ENCODE data around the gene ASPSCR1.

ASPSCR1 gene

DNA sequence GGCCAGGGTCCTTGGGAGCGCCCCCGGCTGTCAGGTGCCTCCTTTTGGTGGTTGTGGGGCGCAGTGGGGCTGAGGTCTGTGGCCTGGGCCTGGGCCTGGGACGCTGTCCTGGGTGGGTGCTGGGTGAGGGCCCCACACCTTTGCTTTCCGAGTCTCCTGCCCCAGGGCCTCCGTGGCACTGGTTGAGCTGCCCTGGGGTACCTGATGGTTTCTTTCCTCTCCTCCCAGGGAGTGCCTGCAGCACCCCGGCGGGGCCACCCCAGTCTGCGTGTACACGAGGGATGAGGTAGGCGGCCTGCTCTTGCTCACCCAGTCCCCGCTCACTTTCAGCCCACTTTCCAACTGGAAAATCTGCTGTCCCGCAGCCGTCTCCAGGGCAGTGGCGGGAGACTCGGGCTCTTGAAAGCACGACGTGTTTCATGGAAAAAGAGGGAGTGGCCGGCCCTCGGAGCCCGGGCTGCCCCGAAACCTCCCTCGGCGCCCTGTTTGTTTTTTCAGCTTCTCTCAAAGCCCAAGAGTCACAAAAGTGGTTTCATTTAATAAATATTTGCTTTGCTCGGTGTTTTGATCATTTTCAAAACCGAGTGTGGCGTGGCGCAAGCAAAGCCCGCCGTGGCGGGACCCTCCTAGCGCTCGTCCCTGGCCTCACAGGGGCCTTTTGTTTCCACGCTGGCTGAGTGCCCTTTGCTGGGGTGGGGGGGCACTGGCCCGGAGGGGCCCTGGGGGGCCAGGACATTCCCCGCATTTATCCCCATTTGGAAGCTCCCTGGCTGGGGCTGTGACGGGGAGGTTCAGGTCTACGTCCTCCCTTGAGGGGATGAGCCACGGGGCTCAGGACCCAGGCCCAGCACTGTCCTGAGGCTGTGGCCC lies 17.4 kb downstream of the ASPSCR1 start:
- no peak for DNase-seq
- in situ Hi-C loops (cut with HindIII; ENCODE audit: low pct_ligation_motif_present, low pct_unique_long_range_greater_than_20kb, low sequenced_read_pairs): no loop called here

DNA sequence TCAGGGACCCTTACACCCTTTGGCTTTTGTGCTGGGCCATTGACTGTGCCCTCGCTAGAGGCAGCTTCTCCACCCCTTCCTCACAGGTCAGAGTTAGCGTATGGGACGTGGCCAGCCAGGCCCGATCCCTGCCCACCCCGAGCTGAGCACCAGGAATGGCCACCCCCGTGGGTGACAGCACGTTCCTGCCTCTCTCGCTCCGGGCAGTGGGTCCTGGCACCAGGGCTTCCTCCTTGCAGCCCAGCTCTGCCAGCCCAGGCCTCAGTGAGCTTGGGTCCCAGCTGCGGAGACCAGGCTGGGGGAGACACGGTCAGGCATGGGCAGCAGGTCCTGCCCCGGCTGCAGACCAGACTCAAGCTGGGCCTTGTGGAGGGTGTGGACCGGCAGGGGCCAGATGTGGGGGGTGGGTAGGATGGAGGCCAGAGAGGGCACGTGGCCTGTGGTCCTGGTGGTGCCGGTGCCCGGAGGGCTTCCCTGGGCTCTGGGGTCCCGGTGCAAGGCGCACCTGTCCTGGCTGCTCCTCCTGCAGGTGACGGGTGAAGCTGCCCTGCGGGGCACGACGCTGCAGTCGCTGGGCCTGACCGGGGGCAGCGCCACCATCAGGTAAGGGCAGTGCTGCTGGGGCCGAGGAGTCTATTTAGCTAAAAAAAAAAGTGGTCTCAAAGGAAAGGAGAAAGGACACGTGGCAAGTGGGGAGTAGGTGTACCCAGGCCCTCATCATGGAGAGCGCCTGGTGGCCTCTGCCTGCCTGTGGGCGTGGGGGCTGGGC lies 18.2 kb downstream of the ASPSCR1 start:
- no peak for DNase-seq
- in situ Hi-C loops (cut with HindIII; ENCODE audit: low pct_ligation_motif_present, low pct_unique_long_range_greater_than_20kb, low sequenced_read_pairs): no loop called here

DNA sequence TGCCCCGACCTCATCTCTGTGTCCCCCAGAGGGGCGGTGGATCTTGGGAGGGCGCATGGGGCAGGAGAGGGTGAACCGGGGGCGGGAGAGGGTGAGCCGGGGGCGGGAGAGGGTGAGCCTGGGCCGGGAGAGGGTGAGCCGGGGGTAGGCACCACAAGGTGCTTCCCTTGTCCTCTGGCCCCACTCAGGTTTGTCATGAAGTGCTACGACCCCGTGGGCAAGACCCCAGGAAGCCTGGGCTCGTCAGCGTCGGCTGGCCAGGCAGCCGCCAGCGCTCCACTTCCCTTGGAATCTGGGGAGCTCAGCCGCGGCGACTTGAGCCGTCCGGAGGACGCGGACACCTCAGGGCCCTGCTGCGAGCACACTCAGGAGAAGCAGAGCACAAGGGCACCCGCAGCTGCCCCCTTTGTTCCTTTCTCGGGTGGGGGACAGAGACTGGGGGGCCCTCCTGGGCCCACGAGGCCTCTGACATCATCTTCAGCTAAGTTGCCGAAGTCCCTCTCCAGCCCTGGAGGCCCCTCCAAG lies 18.9 kb downstream of the ASPSCR1 start:
- no peak for DNase-seq
- in situ Hi-C loops (cut with HindIII; ENCODE audit: low pct_ligation_motif_present, low pct_unique_long_range_greater_than_20kb, low sequenced_read_pairs): no loop called here

DNA sequence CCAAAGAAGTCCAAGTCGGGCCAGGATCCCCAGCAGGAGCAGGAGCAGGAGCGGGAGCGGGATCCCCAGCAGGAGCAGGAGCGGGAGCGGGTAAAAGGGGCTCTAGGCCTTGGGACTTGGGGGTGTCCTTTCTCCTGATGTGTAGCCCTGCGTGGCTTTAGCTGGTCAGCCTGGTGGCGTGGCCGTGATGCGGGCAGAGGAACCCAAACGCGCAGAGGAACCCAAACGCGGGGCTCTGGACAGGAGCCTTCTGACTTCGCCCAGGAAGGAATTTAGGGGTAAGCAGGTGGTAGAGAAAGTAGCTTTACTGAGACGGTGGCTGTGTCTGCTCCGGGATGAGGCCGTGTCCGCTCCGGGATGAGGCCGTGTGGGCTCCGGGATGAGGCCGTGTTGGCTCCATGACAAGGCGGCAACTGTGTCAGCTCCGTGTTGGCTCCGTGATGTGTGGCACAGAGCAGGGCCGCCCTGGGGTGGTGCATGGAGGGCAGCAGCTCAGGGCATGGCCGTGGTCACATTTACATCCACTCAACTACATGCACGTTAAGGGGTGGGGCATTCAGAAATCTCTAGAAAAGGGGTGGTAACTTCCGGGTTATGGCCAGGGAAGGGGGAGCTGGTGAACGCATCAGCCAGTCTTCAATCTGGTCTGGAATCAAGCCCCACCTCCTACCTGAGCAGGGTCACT lies 19.5 kb downstream of the ASPSCR1 start:
- in situ Hi-C loops (cut with HindIII; ENCODE audit: low pct_ligation_motif_present, low pct_unique_long_range_greater_than_20kb, low sequenced_read_pairs): no loop called here
- DNase-seq: no peak

DNA sequence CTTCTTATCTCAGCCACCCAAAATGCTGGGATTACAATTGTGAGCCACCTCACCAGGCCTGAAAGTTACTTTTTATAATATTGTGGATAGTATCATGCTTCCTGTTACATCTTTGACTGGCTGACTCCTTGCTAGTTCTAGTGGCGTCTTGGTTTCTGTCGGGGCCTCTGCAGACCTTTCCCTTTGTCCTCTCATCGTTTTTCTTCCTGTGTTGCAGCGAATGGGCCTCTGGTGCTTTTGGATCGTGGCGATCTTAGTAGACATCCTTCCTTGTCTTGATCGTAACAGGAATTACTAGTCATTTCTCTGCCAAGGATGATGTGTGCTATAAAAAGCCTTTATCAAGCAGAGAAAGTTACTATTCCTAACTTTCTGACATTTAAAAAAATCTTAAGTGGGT lies 20.8 kb downstream of the ASPSCR1 start:
- in situ Hi-C loops (cut with HindIII; ENCODE audit: low pct_ligation_motif_present, low pct_unique_long_range_greater_than_20kb, low sequenced_read_pairs): no loop called here
- DNase-seq: no peak

DNA sequence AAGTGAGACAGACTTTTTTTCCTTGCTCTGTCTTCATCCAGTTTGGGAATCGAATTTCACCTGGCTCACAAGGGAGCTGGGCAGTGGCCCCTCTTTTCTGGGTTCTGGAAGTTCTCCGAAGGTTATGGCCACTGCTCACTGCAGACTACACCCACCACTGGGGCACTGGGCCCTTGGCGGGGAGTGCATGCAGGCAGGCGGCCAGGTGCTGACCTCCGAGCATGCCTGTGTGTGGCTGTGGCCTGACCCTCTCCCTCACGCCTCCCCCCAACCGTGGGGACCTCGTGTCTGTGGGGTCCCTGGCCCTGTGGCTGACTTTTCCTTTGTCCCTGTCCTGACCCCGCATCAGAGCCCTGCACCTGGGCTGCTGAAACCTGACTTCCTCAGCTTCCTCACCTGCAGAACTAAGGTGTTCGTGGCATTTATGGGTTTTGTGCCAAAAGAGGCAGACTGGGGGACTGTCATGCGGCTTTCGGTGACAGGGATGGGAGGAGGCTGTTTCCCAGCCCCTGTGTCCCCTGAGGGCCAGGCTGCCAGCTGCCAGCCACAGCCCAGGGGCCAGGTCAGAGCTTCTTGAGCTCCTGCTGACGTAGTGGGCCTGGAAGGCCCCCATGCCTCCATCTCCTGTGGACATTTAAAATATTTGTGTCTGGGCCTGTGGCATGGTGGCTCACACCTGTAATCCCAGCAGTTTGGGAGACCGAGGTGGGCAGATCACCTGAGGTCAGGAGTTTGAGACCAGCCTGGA lies 21.4 kb downstream of the ASPSCR1 start:
- in situ Hi-C loops (cut with HindIII; ENCODE audit: low pct_ligation_motif_present, low pct_unique_long_range_greater_than_20kb, low sequenced_read_pairs): no loop called here
- DNase-seq: no peak

DNA sequence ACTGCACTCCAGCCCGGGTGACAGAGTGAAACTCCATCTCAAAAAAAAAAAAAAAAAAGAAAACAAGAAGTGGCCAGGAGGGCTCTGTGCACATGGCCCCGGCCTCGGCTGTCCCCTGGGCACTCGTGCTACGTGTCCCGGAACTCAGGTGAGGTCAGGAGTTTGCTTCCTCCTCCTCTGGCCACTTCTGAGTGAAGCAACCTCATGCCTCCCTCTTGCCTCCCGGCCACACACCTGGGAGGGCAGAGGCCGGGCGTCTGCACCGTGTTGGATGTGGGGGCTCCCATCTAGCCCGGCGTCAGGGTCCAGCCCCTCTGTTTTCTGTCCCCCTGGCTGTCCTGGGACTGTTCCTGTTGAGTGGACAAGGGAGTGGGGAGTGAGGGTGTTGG lies 22.2 kb downstream of the ASPSCR1 start:
- in situ Hi-C loops (cut with HindIII; ENCODE audit: low pct_ligation_motif_present, low pct_unique_long_range_greater_than_20kb, low sequenced_read_pairs): no loop called here
- no peak for DNase-seq

DNA sequence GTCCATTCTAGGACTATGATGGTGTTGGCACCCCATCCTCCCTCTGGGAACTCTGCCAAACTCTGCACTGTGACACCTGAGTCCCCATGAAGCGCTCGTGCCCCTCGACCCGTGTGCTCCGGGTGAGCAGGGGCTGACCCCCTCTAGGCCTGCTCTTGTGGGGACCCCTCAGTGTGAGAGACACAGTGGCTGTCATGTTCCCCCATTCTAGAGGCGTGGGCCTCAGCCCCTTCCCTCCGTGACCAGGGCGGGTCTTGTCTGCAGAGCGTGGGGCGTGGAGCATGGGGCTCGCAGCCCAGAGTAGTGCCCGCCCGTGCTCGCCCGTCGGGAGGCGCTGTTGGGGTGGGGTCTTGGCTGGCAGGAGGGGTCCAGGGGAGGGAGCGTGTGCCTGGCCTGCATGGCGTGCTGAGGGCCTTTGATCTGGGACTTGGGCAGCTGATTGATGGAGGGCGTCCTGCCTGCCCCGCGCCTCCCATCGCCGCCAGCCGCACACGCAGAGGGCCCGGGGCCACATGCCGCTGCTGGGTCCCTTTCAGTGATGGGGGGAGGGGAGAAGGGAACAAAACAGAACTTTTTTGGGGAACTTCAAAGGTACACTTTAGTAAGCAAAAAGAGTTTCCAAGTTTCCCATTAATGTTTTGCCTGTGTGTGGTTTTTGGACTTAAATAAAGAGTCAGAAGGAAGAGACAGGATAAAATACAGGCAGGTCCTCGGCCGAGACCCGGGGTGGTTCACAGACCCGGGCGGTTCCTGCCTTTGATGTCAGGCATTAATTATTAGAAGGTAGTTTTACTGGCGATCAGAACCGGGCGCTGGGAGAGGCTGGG lies 22.8 kb downstream of the ASPSCR1 start:
- in situ Hi-C loops (cut with HindIII; ENCODE audit: low pct_ligation_motif_present, low pct_unique_long_range_greater_than_20kb, low sequenced_read_pairs): no loop called here
- no peak for DNase-seq

DNA sequence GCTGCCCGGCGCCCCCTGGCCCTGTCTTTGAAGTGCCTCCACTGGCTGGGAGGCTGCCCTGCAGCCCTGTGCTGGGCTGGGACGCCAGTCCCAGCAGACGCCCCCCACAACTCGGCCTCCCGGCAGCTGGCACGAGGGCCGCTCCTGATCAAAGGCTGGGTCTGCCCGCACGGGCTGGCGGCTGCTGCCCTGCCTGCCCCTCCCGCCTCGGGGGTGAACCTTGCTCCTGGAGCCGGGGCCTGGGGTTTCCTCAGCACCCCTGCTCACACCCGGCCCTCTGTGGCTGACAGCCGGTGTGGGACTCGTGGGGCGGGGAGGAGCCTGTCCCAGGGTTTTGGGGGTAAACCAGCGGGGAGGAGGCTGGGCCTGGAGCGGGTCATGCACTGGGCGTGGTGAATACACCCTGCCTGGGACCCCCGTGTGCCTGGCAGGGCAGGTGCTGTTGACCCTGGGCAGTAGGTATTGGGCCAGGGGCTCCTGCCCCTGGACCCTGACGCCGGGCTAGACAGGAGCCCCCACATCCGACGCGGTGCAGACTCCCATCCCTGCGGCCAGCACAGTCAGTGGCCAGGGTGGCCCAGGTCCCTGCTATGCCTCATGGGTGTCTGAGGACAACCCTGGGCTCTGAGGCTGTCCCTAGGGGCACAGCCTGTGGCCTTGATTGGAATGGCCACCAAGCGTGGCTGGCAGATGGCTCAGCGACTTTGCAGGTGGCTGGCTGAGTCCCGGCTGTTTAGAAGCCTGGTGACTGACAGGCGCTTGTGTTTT lies 23.6 kb downstream of the ASPSCR1 start:
- in situ Hi-C loops (cut with HindIII; ENCODE audit: low pct_ligation_motif_present, low pct_unique_long_range_greater_than_20kb, low sequenced_read_pairs): no loop called here

DNA sequence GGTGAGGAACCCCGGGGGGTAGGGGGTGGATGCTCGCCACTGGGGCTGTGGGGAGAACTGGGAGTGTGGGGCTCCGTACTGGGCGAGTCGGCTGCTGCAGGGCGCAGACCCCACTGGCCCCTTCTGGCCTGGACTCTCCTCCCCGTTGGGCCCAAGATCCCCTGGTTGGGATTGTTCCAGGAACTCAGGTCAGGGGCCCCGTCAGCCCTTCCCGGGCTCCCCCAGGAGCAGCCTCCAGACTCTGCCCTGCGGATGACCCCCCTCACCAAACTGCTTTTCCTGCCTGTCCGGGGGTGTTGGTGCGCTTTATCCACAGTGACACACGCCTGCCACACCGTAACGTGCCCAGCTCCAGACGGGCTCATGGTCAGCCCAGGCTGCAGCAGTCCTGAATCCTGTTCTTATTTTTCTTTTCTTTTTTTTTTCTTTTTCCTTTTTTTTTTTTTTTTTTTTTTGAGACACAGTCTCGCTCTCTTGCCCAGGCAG lies 24.2 kb downstream of the ASPSCR1 start:
- no peak for DNase-seq
- in situ Hi-C loops (cut with HindIII; ENCODE audit: low pct_ligation_motif_present, low pct_unique_long_range_greater_than_20kb, low sequenced_read_pairs): no loop called here

More for the DNA sequence above, 23.6 kb downstream of the ASPSCR1 start:
- no peak for DNase-seq

DNA sequence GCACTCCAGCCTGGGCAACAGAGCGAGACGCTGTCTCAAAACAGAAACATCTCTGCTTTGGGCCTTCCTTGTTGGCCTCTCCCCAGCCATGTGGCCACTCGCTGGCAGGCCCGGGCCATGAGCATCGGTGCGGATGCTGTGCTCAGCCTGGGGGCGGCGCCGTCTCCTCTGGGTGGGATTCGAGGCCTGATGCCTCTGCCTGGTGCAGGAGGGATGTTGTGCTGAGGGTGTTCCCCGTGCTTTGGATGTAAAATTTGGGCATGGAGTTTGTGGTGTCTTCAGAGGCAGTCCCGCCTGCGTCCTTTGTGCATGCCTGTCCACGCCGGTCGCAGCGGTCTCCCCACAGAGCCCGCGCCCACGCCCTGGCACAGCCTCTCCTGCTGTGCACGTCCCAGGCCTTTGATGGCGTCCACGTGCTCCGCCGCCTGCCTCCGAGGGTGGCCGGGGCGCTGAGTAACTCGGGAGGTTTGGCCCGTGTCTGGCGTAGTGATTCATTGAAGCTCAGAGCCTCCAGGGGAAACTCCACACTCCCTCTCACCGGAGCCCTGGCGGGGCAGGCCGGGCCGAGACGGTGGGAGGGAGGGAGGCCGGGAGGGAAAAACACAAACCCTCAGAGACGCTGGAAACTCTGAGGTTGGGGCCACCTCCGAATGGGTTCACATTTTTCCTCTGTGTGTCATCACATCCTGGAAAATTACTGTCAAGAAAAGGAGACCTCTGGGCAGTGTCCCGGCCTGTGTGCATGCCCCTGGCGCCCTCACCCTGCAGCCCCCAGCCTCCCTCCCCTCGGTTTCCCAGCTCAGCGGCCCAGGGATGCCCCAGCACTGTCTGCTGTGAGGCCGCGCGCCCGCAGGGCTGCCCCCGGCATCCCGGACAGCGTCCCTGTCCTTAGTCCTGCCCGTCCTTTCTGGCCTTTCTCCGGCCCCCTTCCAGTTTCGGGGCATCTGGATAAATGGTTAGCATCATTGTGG lies 26.3 kb downstream of the ASPSCR1 start:
- in situ Hi-C loops (cut with HindIII; ENCODE audit: low pct_ligation_motif_present, low pct_unique_long_range_greater_than_20kb, low sequenced_read_pairs): no loop called here
- DNase-seq: peak; percentile 95

DNA sequence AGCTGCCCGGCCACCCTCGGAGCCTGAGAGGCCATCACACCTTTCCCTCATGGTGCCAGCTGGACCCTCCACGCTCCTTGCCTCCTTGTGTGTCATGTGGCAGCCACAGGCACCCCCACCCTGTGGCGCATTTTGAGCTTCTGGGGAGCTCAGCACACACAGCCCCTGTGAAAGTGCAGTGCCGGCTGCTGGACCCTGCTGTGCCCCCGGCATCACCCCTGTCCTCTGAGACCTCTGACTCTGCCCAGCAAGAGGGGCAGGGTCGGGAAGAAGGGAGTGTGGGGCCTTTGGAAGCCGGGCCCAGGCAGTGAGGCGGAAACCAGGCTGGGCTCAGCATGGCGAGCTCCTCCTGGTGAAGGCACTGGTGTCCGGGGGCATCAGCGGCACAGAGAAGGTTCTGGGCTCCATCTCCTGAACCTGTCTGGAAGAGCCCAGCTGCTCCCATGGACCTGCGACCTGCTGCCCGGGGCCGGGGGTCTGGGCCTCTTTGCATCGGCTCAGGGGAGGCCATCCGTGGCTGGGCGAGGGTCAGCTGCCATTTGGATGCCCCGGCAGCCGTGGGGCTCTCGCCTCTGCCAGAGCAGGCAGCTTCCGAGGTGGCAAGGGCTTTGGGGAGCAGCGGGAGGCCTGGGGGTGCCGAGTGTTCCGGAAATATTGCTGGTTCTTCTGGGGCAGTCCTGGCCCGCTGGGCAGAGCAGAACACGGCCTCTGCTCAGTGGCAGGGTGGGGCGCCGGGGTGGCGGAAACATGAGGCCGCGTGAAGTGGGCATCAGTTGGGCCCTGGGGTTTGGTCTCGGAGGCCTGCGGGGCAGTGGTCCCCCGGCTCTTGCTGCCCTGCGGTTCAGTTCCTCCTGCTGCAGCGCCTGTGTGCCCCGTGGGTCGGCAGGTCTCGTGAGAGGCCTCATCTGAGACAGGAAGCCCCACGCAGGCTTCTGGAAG lies 27.4 kb downstream of the ASPSCR1 start:
- no peak for DNase-seq
- in situ Hi-C loops (cut with HindIII; ENCODE audit: low pct_ligation_motif_present, low pct_unique_long_range_greater_than_20kb, low sequenced_read_pairs): no loop called here

DNA sequence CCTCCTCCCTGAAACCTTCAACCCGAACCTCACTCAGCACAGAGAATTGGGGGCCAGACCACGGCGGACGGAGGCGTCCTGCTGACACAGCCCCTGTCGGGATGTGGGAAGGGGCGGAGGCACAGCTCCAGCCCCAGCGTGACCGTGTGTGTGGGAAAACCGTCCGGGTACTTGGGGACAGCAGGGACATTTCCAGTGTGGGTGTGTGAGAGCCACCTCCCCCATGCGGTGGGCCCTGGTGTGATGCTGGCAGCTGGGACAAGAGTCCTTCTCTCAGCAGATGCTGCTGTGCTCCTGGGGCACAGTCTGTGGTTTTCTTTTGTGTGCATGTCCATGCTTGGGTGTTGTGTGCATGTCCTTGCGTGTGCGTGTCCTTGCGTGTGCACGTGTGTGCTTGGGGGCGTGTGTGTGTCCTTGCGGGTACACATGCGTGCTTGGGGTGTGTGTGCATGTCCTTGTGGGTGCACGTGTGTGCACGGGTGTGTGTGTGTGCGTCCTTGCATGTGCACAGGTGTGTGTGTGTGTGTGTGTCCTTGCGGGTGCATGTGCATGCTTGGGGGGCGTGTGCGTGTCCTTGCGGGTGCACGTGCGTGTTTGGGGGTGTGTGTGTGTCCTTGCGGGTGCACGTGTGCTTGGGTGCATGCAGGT lies 28.4 kb downstream of the ASPSCR1 start:
- no peak for DNase-seq
- in situ Hi-C loops (cut with HindIII; ENCODE audit: low pct_ligation_motif_present, low pct_unique_long_range_greater_than_20kb, low sequenced_read_pairs): no loop called here

DNA sequence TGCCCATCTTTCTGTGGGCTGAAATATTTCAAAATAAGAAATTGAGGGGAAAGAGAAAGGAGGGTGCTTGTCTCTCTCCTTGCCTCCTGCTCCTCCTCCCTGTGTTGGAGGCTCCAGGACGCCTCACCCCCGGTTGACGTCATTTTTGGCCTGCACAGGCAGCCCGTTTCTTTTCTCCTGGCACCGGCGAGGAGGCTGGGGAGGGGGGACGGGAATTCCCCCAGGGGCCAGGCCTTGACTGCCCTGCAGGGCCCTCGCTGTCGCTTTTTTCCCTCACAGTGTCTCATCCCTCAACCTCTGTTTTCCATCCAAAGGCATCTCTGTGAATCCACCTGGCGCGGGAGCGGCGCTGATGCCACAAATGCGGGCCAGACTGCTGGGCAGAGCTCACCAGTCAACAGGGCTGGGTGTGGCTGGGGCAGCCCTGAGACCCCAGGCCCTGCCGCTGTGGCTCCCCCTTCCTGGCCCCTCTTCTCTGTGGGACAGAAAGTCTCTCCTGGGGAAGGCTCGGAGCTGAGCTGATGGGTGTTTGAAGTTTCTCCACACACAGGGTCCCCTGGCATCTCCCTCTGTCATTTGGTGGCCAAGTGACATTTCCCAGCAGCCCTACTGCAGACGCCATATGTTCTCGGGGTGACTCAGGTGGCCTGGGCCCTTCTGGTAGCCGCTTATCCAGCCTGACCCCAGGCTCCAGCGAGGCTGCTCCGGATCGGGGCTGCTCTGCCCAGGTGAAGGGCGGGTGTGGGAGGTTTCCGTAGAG lies 29.2 kb downstream of the ASPSCR1 start:
- peak; percentile 43 for DNase-seq
- in situ Hi-C loops (cut with HindIII; ENCODE audit: low pct_ligation_motif_present, low pct_unique_long_range_greater_than_20kb, low sequenced_read_pairs): no loop called here
